Ovary (tissue), 3 donors: ENCODE measurements around the gene RUFY4.
A peak's percentile ranks its signal among the peaks of the same experiment; 100 is the strongest.
"Not testable (repeated sequence)": the region's sequence is repeated elsewhere in the genome, so short reads cannot be mapped to it uniquely, and the experiment has no call there.

ENCODE experiments used
- POLR2A ChIP-seq: fragments of 450-650 bp; IDR thresholded peaks from one replicate; pipeline ENCODE4 v1.6.1; 2017; ENCODE audit warnings: antibody characterized with exemption, mild to moderate bottlenecking, moderate library complexity
- TF ChIP-seq, protein P1 (sequence below), 3 donors: fragments of 450-650 bp in 2 of 3; fragments of 200-600 bp in 1 of 3; IDR thresholded peaks; one replicate each; pipeline versions ENCODE4 v1.5.1 to v1.8.0; 2016 to 2022; ENCODE audit warnings: antibody characterized with exemption in 3 of 3, mild to moderate bottlenecking in 1 of 3
- donor health status: DM: no; HTN: no; CAD: no.

- TF ChIP-seq, protein P1, sequence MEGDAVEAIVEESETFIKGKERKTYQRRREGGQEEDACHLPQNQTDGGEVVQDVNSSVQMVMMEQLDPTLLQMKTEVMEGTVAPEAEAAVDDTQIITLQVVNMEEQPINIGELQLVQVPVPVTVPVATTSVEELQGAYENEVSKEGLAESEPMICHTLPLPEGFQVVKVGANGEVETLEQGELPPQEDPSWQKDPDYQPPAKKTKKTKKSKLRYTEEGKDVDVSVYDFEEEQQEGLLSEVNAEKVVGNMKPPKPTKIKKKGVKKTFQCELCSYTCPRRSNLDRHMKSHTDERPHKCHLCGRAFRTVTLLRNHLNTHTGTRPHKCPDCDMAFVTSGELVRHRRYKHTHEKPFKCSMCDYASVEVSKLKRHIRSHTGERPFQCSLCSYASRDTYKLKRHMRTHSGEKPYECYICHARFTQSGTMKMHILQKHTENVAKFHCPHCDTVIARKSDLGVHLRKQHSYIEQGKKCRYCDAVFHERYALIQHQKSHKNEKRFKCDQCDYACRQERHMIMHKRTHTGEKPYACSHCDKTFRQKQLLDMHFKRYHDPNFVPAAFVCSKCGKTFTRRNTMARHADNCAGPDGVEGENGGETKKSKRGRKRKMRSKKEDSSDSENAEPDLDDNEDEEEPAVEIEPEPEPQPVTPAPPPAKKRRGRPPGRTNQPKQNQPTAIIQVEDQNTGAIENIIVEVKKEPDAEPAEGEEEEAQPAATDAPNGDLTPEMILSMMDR (IDR thresholded peaks at IDR 0.05): peak; percentile 78 to 84 (median 83)
- not testable (repeated sequence) for TF ChIP-seq POLR2A
Measured at GRCh38 chr2:218068721-218069334, at the start of gene RUFY4.
